Activated T-cell treated with anti-CD3 and anti-CD28 coated beads for 48 hours (primary cell): ENCODE measurements around the gene NACA2.
"Not testable (repeated sequence)": the region's sequence is repeated elsewhere in the genome, so short reads cannot be mapped to it uniquely, and the experiment has no call there.

Experiments
- DNase-seq: peaks from one replicate; pipeline ENCODE4 v3.0.0-alpha.2; 2020; ENCODE audit warnings: low read depth

NACA2 gene

GRCh38 chr17:61599608-61600007 lies 8.6 kb upstream of the NACA2 start:
- DNase-seq = no peak

- DNase-seq = no peak
Measured at GRCh38 chr17:61598014-61598413, 7.0 kb upstream of the NACA2 start.

GRCh38 chr17:61597607-61598006 lies 6.6 kb upstream of the NACA2 start:
- DNase-seq = no peak

- DNase-seq = no peak
Measured at GRCh38 chr17:61595418-61596186, 4.6 kb upstream of the NACA2 start.

GRCh38 chr17:61594294-61594825 lies 3.3 kb upstream of the NACA2 start:
- no peak for DNase-seq

- no peak for DNase-seq
Measured at GRCh38 chr17:61593426-61593825, 2.4 kb upstream of the NACA2 start.

- DNase-seq = no peak
Measured at GRCh38 chr17:61591930-61592329, 911 bp upstream of the NACA2 start.

GRCh38 chr17:61589990-61590389 lies 1.0 kb downstream of the NACA2 start:
- DNase-seq = no peak

- DNase-seq = no peak
Measured at GRCh38 chr17:61587807-61588660, 3.0 kb downstream of the NACA2 start.

- DNase-seq = no peak
Measured at GRCh38 chr17:61587242-61587641, 3.8 kb downstream of the NACA2 start.

- not testable (repeated sequence) for DNase-seq
Measured at GRCh38 chr17:61586622-61587021, 4.4 kb downstream of the NACA2 start.

GRCh38 chr17:61586031-61586566 lies 4.9 kb downstream of the NACA2 start:
- no peak for DNase-seq

GRCh38 chr17:61584866-61585265 lies 6.2 kb downstream of the NACA2 start:
- no peak for DNase-seq

- DNase-seq = no peak
Measured at GRCh38 chr17:61584266-61584665, 6.8 kb downstream of the NACA2 start.

- DNase-seq = no peak
Measured at GRCh38 chr17:61583660-61584264, 7.3 kb downstream of the NACA2 start.

- DNase-seq = no peak
Measured at GRCh38 chr17:61583242-61583641, 7.8 kb downstream of the NACA2 start.

GRCh38 chr17:61582593-61582992 lies 8.4 kb downstream of the NACA2 start:
- no peak for DNase-seq

- no peak for DNase-seq
Measured at GRCh38 chr17:61581611-61582349, 9.2 kb downstream of the NACA2 start.

GRCh38 chr17:61580502-61580901 lies 10.5 kb downstream of the NACA2 start:
- DNase-seq = no peak

- no peak for DNase-seq
Measured at GRCh38 chr17:61579961-61580360, 11.1 kb downstream of the NACA2 start.

GRCh38 chr17:61579347-61579746 lies 11.7 kb downstream of the NACA2 start:
- DNase-seq = no peak

GRCh38 chr17:61578645-61579044 lies 12.4 kb downstream of the NACA2 start:
- no peak for DNase-seq
